Cerebellar cortex (tissue), 1 donor: ENCODE measurements around the gene HDAC8.
"Not testable (repeated sequence)": the region's sequence is repeated elsewhere in the genome, so short reads cannot be mapped to it uniquely, and the experiment has no call there.

Experiments
- DNase-seq: peaks from one replicate; pipeline ENCODE4 v3.0.0-alpha.2; 2015; ENCODE audit warnings: low spot score

The HDAC8 gene

DNA sequence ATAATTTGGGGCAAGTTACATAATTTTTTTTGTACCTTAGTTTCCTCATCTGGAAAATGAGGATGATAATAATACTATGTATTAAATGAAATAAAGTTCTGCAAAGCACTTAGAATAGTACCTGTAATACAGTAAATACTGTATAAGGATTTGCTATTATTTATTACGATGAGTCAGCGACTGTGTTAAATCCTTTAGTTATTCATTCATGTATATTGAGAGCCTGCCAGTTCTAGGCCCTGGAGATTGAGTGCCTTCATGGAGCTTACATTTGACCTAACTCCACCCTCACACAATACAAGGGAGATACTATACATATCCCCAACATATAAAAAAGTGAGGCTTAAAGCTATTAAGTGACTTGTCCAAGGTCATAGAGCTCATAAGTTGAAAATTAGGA is 199.9 kb downstream of the HDAC8 start:
- DNase-seq, result no peak

DNA sequence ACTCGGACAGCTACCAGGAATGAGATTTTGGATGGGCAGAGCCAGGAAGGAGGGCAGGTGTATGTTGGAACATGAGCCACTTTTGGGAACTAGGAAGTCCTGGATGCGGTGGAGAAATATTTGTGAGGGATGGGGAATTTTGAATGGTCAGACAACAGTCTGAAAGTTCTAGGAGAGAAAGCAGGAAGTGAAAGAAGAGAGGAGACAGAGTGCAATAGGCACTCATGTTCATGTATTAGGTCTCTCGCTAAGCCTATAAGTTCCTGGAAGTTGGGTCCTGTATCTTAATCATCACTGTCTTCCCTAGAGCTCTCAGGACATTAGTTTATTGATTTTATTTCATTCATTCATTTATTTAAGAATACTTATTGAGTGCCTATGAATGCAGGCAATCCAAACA is 201.2 kb downstream of the HDAC8 start:
- DNase-seq, result no peak

DNA sequence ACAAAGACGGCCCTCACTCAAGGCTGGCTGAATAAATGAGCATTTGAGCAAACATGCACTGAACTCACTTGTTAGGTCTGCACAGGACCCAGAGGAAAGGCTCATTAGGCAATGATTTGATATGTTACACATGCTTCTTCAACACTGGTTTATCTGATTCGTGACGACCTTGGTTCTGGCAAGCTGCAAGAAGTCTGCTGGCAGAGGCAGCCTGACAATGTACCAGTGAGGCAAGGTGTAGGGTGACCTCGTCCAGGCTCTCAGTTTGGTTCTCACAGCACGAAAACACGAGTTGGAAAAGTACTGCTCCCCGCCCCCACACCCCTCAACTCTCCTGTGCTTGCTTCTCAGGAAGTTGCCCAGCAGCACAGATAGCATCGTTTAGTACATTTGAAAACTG is 203.8 kb downstream of the HDAC8 start:
- peak; percentile 10 for DNase-seq

DNA sequence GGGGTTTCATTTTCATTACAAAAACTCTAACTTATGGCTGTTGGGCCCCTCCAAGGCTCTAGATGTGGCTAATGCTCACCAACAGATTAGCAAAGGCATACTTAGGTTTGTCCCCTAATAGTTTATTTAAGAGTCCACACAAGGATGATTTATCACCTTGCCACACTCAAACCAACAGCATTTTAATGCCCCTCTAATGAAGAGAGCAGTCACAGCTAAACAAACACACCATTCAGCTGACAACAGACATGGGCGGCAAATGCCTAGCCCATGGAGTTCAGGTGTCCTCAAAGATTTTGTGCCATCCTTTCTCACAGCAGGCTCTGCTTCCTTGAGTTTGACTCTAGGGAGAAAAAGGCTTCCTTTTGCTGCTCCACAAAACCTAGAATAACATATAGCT is 205.1 kb downstream of the HDAC8 start:
- no peak for DNase-seq

DNA sequence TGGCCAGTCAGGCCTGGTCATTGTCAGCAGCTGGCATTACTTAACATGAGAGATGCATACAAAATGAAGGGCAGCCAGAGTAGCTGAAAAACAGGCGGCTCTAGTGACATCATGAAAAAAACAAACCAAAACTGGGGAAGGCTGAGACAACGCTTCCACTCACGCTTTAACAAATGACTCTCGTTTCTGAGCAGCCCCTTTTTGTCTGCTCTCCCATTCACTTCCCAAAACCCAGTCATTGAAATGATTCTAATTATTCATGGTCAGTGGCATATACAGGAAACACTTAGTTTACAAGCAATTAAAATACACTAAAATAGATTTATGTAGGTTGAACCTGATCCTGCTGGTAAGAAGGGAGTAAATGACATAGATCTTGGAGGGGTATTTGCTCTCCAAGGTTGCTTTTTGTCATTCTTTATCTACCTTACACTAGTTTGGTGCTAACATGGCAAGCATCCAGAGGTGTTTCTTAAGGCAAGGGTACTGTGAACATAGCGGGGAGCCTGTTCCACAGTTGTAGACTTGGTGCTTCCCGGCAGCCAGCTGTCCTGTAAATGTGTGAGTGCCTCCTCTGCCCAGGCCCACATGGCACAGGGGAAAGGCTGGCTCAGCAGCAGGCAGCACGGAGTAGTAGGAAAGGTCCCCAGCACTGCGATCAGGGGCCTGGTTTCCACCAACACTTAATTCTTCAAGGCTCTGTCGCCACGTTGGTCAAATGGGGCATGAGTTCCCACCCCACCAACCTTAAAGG is 205.8 kb downstream of the HDAC8 start:
- DNase-seq, result no peak

DNA sequence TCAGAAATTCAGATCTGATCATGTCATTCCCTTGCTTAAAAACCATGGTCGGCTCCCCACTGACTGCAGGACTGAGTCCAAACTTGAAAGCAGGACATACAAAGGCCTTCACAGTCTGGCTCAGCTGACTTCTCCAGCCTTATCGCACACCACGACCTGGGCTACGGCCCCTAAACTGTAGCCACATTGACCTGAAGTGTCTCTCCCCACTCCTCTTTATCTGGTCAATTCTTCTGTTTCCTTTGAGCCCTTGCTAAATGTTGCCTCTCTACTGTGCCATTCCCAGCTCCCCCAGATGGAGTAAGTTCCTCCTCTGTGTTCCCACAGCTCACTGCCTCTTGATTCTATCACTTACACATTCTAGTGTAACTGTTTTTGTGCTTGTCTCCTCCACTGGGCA is 206.5 kb downstream of the HDAC8 start:
- no peak for DNase-seq

DNA sequence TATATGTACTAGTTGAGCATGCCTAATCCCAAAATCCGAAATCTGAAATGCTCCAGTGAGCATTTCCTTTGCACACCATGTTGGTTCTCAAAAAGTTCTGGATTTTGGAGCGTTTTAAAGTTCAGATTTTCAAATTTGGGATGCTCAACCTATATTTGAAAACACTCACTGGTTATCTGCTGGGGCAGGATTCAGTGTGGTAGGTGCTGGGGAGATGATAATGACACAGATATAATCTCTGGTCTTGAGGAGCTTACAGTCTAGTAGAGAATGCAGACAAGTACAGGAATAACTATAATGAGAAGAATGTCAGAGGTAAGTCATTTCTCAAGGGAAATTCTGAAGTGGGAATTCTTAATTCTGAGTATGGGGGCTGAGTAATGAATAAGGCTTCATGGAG is 207.5 kb downstream of the HDAC8 start:
- no peak for DNase-seq

DNA sequence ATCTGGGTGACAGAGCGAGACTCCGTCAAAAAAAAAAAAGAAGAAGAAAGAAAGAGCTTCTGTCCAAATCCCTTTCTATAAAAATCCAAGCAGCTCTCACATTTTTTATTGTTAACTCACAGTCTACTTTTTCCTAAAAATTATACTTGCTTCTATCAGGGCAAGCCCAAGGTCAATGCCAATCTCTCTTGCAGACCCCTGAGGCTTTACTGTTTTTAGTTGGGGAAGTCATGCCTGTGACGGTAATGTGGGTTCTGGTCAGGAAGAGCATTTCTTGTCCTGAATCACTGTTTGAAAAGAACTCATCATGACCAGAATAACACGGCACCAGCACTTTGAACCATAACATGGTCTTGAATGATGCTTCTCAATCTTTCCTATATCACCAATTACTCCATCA is 212.3 kb downstream of the HDAC8 start:
- no peak for DNase-seq

DNA sequence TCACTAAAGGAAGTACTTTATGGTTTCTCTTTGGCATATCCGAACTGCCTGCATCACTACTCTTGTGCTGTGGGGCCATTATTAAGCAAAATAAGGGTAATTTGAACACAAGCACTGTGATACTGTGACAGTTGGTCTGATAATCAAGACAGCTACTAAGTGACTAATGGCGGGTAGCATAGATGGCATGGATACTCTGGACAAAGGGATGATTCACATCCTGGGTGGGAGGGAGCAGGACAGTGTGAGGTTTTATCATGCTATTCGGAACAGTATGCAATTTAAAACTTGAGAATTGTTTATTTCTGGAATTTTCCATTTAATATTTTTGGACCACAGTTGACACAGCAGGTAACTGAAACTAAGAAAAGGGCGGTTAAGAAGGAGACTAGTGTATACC is 214.3 kb downstream of the HDAC8 start:
- no peak for DNase-seq

DNA sequence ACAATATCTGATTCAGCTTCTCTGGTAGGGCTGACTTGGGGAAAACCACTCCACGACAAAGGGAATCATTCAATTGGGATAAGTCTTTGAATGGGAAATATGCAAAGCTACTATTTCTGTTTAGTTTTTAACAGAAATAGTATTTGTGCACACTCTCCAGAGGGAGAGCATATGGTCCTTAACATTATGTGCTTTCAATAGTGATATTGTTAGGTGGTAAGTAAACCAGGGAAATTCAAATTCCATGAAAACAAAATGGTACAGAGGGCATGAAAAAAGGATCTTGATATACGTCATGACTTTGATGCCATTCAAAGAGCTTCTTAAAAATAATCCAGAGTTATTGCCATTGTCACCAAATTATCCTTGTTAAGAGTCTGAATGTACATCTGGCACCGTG is 219.9 kb downstream of the HDAC8 start:
- no peak for DNase-seq

DNA sequence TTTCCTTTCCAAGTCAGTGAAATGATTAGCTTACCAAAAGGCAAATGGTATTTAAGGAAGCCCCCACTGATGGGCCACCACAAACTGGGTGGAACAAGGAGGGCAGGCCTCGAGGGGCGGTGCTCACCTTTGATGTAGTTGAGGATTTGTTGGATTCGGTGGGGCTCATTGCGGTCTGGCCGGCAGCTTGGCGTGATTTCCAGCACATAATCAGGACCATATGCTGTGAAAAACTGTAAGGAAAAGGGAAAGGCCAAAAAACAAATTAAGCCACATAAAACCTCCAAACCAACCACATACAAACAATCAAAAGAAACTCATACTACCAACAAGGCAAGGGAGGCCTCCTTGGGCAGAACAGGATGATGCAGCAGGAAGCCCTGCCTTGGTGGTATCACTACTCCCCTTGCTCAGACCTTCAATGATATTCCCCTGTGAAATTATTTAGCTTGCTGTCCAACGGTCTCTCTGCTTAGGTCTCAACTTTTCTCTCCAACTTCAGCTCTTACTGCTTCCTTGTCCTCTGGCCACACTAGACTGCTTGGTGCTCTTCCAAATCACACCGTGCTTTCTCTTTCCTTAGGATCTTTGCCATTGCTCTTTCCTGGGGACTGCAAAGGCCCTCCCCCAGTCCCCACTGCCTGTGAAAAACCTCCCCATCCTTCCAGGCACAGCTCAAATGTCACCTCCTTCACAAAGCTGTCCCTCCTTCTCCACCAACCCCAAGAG is 220.9 kb downstream of the HDAC8 start:
- DNase-seq, result peak; percentile 25

DNA sequence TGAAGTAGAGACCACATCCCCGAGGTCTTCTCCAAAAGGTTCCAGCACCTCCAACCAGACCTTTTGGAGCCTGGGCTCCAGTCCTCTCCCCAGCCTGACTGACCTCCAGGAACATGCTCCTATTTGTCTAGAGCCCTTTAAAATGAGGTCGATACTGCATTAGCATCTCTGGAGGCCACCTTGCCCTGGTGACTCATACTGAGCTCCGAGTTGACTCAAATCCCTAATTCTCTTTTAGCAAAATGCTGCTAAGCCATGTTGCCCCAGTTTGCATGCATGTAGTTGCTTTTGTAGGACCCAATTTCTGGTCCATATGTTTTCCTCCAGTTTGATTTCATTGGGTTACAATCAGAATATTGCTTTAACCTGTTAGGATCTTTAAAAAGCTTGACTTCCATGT is 223.5 kb downstream of the HDAC8 start:
- no peak for DNase-seq

DNA sequence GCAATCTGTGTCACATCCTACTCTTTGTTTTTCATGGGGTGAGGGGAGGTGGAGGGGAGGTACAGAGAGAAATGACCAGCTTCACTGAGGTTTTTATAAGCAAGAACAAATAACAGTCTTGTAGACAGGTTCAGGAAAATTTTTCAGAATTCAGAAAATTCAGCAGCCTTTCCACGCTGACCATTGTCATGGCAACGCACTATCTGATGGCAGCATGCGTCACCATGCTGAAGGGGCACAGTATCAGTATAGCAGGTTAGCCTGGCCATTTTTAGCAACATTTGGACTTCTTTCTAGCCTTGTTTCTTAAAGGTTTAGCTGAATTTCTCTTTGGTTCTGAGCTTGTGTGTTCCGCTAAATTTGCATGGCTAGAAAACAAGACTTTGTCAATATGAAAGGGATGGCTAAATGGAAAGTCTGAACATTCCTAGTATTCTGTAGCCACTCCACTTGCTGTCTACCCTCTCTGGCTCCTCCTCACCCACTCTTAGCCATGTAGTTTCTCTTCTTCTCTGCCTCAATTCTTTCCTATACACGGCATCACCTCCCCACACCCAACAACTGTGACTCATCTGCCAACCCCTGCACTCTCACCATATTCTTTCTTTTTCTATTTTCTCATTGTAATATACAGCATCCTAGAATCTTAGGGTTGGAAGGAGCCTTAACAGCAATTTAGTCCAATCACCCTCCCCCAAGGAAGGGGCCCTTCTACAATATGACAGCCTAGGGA is 224.2 kb downstream of the HDAC8 start:
- no peak for DNase-seq

DNA sequence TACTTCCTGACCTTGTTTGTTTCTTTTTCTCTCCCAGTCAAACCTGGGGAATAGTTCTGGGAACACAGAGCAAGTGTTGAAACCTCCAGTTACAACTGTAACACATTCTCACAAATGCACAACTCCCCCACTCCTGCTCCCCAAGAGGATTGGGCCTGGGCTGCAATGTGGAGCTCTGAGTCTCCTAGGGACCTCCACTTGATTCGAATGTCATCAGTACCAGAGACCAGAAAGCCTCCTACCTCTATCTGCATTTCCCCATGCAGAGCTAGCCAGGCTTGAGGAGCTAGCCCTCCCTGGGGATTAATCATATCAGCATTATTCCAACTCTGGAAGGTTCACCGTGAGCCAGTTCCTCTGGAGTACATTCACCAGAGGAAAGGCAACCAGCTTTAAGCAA is 225.3 kb downstream of the HDAC8 start:
- no peak for DNase-seq

DNA sequence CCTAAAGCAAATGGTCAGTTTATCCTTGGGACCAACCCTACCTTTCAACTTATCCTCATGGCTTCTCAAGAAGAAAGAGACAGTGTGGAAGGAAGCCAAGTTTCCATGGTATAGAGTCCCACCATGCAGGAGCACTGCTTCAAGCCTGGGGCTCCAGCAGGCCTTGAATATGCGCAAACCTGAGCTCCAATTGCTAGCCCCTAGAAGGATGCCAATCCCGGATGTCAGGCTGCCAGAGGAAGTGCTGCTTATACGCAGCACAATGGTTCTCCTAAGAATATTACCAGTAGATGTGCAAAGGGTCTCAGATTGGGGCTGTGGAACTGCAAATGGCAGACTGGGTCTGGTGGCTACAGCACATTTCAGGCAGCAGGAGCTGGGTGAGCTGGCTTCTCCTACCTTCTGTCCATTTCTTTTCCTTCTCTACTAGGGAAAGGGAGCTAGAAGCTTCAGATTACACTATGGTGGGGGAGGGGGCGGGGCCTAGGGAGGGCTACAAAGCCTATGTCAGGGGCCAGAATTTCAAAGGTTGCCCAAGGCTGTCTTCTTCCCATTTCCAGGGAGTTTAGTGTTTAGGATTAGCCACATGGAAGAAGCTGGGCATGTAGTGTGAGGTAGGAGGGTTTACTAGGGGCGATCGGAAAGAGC is 226.2 kb downstream of the HDAC8 start:
- DNase-seq, result no peak

DNA sequence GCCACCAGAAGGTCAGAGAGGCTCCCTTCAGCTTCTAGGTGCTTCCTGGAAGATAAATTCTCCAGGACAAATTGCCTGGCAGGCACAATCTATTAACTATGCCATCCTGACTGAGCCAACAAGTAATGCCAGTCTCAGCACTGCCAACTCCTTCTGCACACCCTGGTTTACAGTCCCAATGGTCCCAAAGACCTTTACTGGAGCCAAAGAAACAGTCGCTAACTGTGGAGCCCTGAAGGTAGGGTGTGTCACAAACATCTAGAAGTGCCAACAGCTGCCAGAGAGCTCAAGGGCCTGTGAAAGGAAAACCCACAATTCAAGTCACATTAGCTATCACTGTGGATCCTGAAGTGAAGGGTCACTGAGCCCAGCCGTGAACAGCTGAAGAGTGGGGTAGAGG is 232.0 kb downstream of the HDAC8 start:
- peak; percentile 17 for DNase-seq

DNA sequence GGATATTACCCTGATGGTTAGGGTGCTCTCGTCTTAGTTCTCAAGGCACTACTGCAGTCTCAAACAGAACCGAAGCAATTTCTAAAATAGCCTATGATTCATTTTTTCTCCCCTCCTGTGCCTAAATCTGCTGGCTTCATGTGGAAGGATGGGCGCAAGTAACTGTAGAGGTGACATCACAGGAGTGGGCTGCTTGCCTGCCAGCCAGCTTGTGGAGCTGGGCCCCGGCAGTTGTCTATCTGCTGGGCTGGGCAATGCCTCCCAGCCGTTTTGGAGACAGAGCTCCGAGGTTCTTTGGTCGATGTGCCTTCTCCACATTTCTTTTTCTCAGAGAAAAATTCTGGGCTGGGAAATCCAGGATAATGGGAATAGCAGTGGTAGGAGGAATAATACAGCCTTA is 232.6 kb downstream of the HDAC8 start:
- DNase-seq, result peak; percentile 14

DNA sequence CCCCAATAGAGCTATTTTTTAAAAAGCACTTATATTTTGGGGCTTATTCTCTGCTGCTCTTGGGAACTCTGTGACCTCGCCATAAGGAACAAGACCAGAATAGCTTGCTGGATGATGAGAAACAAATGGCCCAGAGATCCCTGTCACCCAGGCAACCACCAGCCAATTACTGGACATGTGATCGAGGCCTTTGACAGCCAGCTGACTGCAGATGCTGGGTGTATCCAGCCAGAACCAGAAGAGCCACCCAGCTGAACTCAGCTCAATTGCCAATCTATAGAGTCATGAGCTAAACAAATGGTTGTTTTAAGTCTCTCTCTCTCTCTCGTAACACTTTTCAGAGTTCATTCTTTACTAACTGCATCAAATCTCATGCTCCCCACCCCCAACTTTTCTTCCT is 242.5 kb downstream of the HDAC8 start:
- no peak for DNase-seq

DNA sequence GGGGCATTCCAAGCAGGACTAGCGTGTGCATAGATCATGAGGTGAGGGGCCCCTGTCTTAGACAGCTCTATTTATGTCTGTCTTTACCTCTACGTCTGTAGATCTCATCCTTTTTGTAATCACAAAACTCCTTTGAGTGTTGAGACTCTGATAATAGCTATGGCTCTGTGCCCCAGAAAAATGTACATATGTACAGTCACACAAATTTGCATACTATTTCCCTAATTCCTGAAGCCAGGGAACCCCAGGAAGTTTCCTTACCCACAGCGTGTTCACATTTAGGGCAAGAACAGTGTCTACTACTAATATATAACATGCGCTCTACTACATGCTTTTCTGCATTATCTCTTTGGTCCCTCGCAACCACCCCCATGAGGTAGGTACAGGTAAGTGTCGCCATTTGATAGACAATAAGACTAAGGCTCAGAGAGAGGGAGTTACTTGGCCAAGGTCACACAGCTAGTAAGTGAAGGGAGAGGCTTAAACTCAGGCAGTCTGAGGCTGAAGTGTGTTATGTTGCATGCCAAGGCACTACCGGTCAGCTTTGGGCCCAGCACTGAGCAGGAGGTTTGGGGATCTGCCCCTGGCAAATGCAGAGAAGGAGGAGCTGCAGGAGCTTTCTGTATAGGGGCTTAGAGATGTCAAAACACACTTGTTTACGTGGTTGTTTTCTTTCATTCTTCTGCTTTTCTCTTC is 245.9 kb downstream of the HDAC8 start:
- no peak for DNase-seq

DNA sequence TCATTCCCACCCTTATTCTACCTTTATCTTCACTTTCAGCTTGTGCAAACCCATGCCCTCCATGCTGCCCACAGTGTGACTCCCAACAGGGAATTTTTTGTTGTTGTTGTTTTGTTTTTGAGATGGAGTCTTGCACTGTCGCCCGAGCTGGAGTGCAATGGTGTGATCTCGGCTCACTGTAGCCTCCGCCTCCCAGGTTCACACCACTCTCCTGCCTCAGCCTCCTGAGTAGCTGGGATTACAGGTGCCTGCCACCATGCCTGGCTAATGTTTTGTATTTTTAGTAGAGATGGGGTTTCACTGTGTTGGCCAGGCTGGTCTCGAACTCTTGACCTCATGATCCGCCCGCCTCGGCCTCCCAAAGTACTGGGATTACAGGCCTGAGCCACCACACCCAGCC is 253.0 kb downstream of the HDAC8 start:
- DNase-seq, result not testable (repeated sequence)

DNA sequence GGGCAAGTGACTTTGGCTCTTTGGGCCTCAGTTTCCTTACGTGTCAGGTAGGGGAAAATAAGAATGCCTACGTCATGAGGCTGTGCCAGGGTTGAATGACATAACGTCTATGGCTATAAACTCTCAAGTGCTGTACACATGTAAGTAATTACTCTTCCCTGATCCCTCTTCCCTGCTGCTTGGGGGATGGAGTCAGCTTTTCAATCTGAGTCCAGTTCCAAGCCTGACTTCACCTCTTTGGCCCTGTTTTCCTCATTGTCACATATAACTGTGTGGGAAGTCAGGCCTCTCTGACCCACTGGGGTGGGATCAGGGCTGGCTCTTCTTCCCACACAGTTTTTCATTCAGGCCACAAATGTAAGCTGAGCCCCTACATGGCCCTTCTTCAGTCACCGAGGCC is 255.5 kb downstream of the HDAC8 start:
- DNase-seq, result no peak
